Right hindlimb (tissue), 1 donor: Measurements from ENCODE around the gene FBXO36.

ENCODE experiments used
- DNase-seq: peaks from one replicate; pipeline ENCODE4 v3.0.0-alpha.2; 2018

The FBXO36 gene

GRCh38 chr2:230053753-230054478, 131.6 kb downstream of the FBXO36 start:
- no peak for DNase-seq

- DNase-seq: no peak
Observed at GRCh38 chr2:230060672-230061293, 138.5 kb downstream of the FBXO36 start.
